AG20443 (cell line): ENCODE measurements around the gene LAMC2.

ENCODE experiments used
- DNase-seq: peaks from one replicate; pipeline ENCODE4 v3.0.0; 2012; ENCODE audit warnings: low spot score, mixed read lengths

LAMC2 gene

GRCh38 chr1:183287191-183287675, 101.2 kb downstream of the LAMC2 start:
- DNase-seq = no peak

DNA sequence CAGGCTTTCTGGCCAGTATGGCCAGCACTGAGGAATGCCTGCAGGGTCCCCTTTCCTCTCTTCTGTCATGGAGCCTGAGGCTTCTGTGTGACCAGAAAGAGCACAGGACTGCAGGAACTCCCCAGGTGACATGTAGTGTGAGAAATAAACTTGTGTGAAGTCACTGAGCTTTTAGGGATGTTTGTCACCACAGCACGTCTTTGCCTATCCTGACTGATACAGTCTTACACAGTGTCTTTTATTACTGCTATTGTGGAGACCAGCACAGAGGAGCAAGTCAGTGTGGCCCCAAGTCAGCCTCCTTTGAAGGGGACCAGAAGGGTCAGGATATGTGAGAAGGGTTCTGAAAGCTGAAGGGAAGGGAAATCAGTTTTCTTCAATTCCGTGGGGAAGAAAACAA, 102.5 kb downstream of the LAMC2 start:
- no peak for DNase-seq

DNA sequence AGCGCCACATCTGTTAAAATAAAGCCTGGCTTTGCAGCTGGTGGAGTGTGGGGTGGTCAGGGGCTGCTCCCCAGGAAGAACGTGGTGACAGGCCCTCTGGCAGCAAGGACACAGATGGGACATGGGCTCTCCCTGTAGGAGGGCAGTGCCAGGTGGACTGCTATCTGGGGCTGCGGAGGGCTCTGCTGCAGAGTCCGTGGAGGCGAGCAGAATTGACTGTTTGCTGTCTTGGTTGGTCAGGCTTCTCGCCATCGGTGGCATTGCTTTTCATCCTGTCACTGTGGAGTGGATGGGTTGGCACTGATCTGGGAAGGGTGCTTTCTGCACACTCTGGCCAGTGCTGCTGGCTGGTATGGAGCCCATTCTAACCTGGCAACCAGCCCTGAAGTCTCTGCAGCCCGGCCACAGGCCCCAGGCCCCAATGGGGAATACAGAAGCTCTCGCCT, 103.0 kb downstream of the LAMC2 start:
- no peak for DNase-seq

DNA sequence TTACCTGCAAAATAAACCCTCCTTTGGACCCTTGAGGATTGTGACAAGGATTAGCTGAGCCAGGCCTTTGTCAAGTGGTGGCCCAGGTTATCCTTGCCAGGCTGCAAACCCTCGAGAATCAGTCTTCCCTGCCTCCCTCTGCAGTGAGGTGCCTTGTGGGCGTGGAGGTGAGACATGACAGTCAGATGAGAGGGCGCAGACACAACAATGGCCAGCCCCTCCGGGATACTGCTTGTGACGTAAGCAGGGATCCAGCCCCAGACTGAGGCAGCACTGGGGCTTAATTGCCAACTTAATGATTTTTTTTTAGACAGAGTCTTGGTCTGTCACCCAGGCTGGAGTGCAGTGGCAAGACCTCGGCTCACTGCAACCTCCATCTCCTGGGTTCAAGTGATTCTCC, 104.6 kb downstream of the LAMC2 start:
- DNase-seq = no peak

- DNase-seq = no peak
Measured at GRCh38 chr1:183291216-183291762, 105.2 kb downstream of the LAMC2 start.

- DNase-seq = peak; percentile 80
Measured at GRCh38 chr1:183291802-183292514, 105.9 kb downstream of the LAMC2 start.

- no peak for DNase-seq
Measured at GRCh38 chr1:183293241-183293640, 107.2 kb downstream of the LAMC2 start.

DNA sequence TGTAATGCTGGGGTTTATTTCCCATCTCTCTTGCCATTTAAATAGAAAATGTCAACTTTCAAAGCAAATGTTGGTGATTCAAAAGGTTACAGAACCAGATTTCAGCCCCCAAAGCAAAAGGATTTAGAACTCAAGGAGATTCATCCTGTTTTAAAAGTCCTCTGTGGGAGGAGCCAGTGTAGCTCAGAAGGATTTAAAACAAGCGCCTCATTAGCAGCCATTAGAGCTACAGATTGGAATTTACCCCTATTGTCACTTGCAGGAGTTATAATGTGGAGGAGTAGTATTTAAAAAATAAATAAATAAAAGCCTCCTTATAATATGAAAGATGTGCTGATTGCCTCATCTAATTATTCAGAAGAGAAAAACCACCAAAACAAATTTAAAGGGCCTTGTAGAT, 107.8 kb downstream of the LAMC2 start:
- no peak for DNase-seq
